ENCODE measurements around the gene GPR65.

Gene GPR65

GRCh38 chr14:87989221-87989955 is 15.5 kb upstream of the GPR65 start:
- Histone ChIP-seq H3K27me3 (ENCODE audit: insufficient read depth, poor library complexity, severe bottlenecking) (no peaks in the 10 kb centered on the region), H3K27ac (replicated peaks) (no peak overlapping the region), H3K4me3 (replicated peaks; ENCODE audit: insufficient read depth, low read length) (no peak overlapping the region)
- DNase-seq (ENCODE audit: low read depth in 1 of 2, low spot score in 1 of 2): no peak
- no peak for TF ChIP-seq SPI1 (IDR thresholded peaks at IDR 0.05; ENCODE audit: borderline replicate concordance, low read depth)
- TF ChIP-seq POLR2AphosphoS5 (IDR thresholded peaks at IDR 0.05; ENCODE audit: low read depth): no peak
- no peak for TF ChIP-seq REST (IDR thresholded peaks at IDR 0.05; ENCODE audit: insufficient replicate concordance, low read depth)
- no peak for TF ChIP-seq GABPA (IDR thresholded peaks at IDR 0.05; ENCODE audit: low read depth)
- no peak for TF ChIP-seq CTCF (IDR thresholded peaks at IDR 0.05; ENCODE audit: insufficient read depth, low read length)

GRCh38 chr14:87989956-87990299 is 15.0 kb upstream of the GPR65 start:
- no peaks in the 10 kb centered on the region for H3K27me3 ChIP-seq (ENCODE audit: insufficient read depth, poor library complexity, severe bottlenecking)
- DNase-seq (ENCODE audit: low read depth in 1 of 2, low spot score in 1 of 2): no peak
- no peak overlapping the region for H3K27ac ChIP-seq (replicated peaks)
- TF ChIP-seq SPI1 (IDR thresholded peaks at IDR 0.05; ENCODE audit: borderline replicate concordance, low read depth) (no peak), CTCF (IDR thresholded peaks at IDR 0.05; ENCODE audit: insufficient read depth, low read length) (no peak), REST (IDR thresholded peaks at IDR 0.05; ENCODE audit: insufficient replicate concordance, low read depth) (no peak), GABPA (IDR thresholded peaks at IDR 0.05; ENCODE audit: low read depth) (no peak), POLR2AphosphoS5 (IDR thresholded peaks at IDR 0.05; ENCODE audit: low read depth) (no peak)
- no peak overlapping the region for H3K4me3 ChIP-seq (replicated peaks; ENCODE audit: insufficient read depth, low read length)

- DNase-seq (ENCODE audit: low read depth in 1 of 2, low spot score in 1 of 2): no peak
Measured at GRCh38 chr14:87990682-87991081, 14.3 kb upstream of the GPR65 start.

More at GRCh38 chr14:87990682-87991081, 14.3 kb upstream of the GPR65 start:
- Histone ChIP-seq H3K4me3 (replicated peaks; ENCODE audit: insufficient read depth, low read length) (no peak overlapping the region), H3K27me3 (ENCODE audit: insufficient read depth, poor library complexity, severe bottlenecking) (no peaks in the 10 kb centered on the region), H3K27ac (replicated peaks) (no peak overlapping the region)
- TF ChIP-seq GABPA (IDR thresholded peaks at IDR 0.05; ENCODE audit: low read depth) (no peak), REST (IDR thresholded peaks at IDR 0.05; ENCODE audit: insufficient replicate concordance, low read depth) (no peak), CTCF (IDR thresholded peaks at IDR 0.05; ENCODE audit: insufficient read depth, low read length) (no peak), POLR2AphosphoS5 (IDR thresholded peaks at IDR 0.05; ENCODE audit: low read depth) (no peak), SPI1 (IDR thresholded peaks at IDR 0.05; ENCODE audit: borderline replicate concordance, low read depth) (no peak)
